ENCODE results near the gene FASN. TPM values are rescaled to one million over a fixed set of nuclear protein-coding genes. Genes with fewer than 3 reads are reported as not detected.

FASN gene
- polyA plus RNA-seq, 1 donor from 2014 or later = 26.4 TPM

- H3K36me3 ChIP-seq (ENCODE audit: insufficient read depth, low read length) = no peaks in the 10 kb centered on the region
- no peaks in the 10 kb centered on the region for H3K9me2 ChIP-seq (ENCODE audit: insufficient read depth, low read length)
- H3K9ac ChIP-seq (ENCODE audit: low read length) = no peak overlapping the region
Measured at GRCh38 chr17:82129095-82129494, 31.1 kb upstream of the FASN start.

GRCh38 chr17:82128287-82128686 is 30.3 kb upstream of the FASN start:
- Histone ChIP-seq H4K20me1 (ENCODE audit: insufficient read depth) (no peaks in the 10 kb centered on the region), H3K9me2 (ENCODE audit: insufficient read depth, low read length) (no peaks in the 10 kb centered on the region), H3K27me3 (ENCODE audit: insufficient read depth, low read depth, low read length) (no peaks in the 10 kb centered on the region), H3K4me3 (ENCODE audit: low read length) (no peak overlapping the region), H3K79me2 (replicated peaks; ENCODE audit: insufficient read depth, low read length) (no peaks in the 10 kb centered on the region), H2AFZ (ENCODE audit: low read depth, low read length) (no peak overlapping the region), H3K9ac (ENCODE audit: low read length) (no peak overlapping the region), H3F3A (ENCODE audit: insufficient read depth, low read length, poor library complexity, severe bottlenecking) (no peaks in the 10 kb centered on the region), H3K36me3 (ENCODE audit: insufficient read depth, low read length) (no peaks in the 10 kb centered on the region), H3K4me2 (ENCODE audit: low read length) (no peak overlapping the region), H3K27ac (ENCODE audit: low read length) (no peak overlapping the region), H3K9me3 (ENCODE audit: low read length) (no peaks in the 10 kb centered on the region)
- TF ChIP-seq MXI1 (conservative IDR thresholded peaks at IDR 0.05; ENCODE audit: poor library complexity, severe bottlenecking) (no peak), TAF1 (IDR thresholded peaks at IDR 0.05; ENCODE audit: low read depth) (no peak), REST (IDR thresholded peaks at IDR 0.05; ENCODE audit: borderline replicate concordance) (no peak), EZH2 (IDR thresholded peaks at IDR 0.05; ENCODE audit: borderline replicate concordance, insufficient read depth, low read length, poor library complexity, severe bottlenecking) (no peak), SMC3 (conservative IDR thresholded peaks at IDR 0.05; ENCODE audit: poor library complexity) (no peak), POLR2AphosphoS5 (IDR thresholded peaks at IDR 0.05) (no peak), RAD21 (conservative IDR thresholded peaks at IDR 0.05) (no peak)
- TF ChIP-seq, protein P1, sequence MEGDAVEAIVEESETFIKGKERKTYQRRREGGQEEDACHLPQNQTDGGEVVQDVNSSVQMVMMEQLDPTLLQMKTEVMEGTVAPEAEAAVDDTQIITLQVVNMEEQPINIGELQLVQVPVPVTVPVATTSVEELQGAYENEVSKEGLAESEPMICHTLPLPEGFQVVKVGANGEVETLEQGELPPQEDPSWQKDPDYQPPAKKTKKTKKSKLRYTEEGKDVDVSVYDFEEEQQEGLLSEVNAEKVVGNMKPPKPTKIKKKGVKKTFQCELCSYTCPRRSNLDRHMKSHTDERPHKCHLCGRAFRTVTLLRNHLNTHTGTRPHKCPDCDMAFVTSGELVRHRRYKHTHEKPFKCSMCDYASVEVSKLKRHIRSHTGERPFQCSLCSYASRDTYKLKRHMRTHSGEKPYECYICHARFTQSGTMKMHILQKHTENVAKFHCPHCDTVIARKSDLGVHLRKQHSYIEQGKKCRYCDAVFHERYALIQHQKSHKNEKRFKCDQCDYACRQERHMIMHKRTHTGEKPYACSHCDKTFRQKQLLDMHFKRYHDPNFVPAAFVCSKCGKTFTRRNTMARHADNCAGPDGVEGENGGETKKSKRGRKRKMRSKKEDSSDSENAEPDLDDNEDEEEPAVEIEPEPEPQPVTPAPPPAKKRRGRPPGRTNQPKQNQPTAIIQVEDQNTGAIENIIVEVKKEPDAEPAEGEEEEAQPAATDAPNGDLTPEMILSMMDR (IDR thresholded peaks at IDR 0.05; ENCODE audit: poor library complexity, severe bottlenecking) = no peak

More at GRCh38 chr17:82129095-82129494, 31.1 kb upstream of the FASN start:
- no peak overlapping the region for H3K27ac ChIP-seq (ENCODE audit: low read length)
- no peaks in the 10 kb centered on the region for H3K9me3 ChIP-seq (ENCODE audit: low read length)
- no peaks in the 10 kb centered on the region for H3K79me2 ChIP-seq (replicated peaks; ENCODE audit: insufficient read depth, low read length)
- no peaks in the 10 kb centered on the region for H3F3A ChIP-seq (ENCODE audit: insufficient read depth, low read length, poor library complexity, severe bottlenecking)
- no peak overlapping the region for H3K4me3 ChIP-seq (ENCODE audit: low read length)
- no peaks in the 10 kb centered on the region for H4K20me1 ChIP-seq (ENCODE audit: insufficient read depth)
- TF ChIP-seq EP300 (conservative IDR thresholded peaks at IDR 0.05; ENCODE audit: poor library complexity, severe bottlenecking) = no peak
- TF ChIP-seq, protein P1 (IDR thresholded peaks at IDR 0.05; ENCODE audit: poor library complexity, severe bottlenecking) = no peak
- no peak for TF ChIP-seq SMC3 (conservative IDR thresholded peaks at IDR 0.05; ENCODE audit: poor library complexity)
- TF ChIP-seq POLR2AphosphoS5 (IDR thresholded peaks at IDR 0.05) = no peak
- no peak for TF ChIP-seq EZH2 (IDR thresholded peaks at IDR 0.05; ENCODE audit: borderline replicate concordance, insufficient read depth, low read length, poor library complexity, severe bottlenecking)
- TF ChIP-seq REST (IDR thresholded peaks at IDR 0.05; ENCODE audit: borderline replicate concordance) = no peak
- TF ChIP-seq MXI1 (conservative IDR thresholded peaks at IDR 0.05; ENCODE audit: poor library complexity, severe bottlenecking) = no peak
- TF ChIP-seq TAF1 (IDR thresholded peaks at IDR 0.05; ENCODE audit: low read depth) = no peak
- no peak for TF ChIP-seq RAD21 (conservative IDR thresholded peaks at IDR 0.05)
- H3K4me2 ChIP-seq (ENCODE audit: low read length) = no peak overlapping the region
- no peak overlapping the region for H2AFZ ChIP-seq (ENCODE audit: low read depth, low read length)
- H3K27me3 ChIP-seq (ENCODE audit: insufficient read depth, low read depth, low read length) = no peaks in the 10 kb centered on the region
